Neural progenitor cell (in vitro differentiated cells): ENCODE results near the gene GANC.

ENCODE experiments used
- EZH2 ChIP-seq: fragments of 200-600 bp; sonication (generic); IDR thresholded peaks from 2 replicates; pipeline ENCODE4 v1.6.1; 2017; ENCODE audit warnings: antibody characterized with exemption, mild to moderate bottlenecking, moderate library complexity
- EZH2phosphoT487 ChIP-seq: fragments of 200-600 bp; sonication (generic); IDR thresholded peaks from 2 replicates; pipeline ENCODE4 v1.6.1; 2017; ENCODE audit warnings: antibody characterized with exemption
- TF ChIP-seq, protein P1 (sequence below): fragments of 200-600 bp; sonication (generic); IDR thresholded peaks from 2 replicates; pipeline ENCODE4 v1.5.1; 2017; ENCODE audit warnings: antibody characterized with exemption, mild to moderate bottlenecking

DNA sequence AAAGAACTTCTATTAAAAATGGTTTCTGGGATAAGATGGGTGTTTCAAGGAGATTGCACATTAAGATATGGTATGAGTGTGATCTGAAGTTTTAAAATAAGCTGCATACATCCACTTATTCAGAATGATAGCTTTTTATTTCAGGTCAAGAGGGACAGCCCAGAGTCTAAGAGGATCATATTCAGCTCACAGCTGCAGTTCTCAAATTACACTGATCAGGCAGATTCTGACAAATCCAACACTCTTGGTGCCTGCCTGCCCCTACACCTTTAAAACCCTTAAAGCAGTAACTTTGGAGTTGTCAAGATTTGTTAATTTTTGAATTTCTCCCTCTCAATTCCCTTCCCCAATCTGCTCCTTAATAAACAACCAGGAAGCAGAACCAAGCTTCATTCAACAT lies 9.3 kb downstream of the GANC start:
- TF ChIP-seq, protein P1, sequence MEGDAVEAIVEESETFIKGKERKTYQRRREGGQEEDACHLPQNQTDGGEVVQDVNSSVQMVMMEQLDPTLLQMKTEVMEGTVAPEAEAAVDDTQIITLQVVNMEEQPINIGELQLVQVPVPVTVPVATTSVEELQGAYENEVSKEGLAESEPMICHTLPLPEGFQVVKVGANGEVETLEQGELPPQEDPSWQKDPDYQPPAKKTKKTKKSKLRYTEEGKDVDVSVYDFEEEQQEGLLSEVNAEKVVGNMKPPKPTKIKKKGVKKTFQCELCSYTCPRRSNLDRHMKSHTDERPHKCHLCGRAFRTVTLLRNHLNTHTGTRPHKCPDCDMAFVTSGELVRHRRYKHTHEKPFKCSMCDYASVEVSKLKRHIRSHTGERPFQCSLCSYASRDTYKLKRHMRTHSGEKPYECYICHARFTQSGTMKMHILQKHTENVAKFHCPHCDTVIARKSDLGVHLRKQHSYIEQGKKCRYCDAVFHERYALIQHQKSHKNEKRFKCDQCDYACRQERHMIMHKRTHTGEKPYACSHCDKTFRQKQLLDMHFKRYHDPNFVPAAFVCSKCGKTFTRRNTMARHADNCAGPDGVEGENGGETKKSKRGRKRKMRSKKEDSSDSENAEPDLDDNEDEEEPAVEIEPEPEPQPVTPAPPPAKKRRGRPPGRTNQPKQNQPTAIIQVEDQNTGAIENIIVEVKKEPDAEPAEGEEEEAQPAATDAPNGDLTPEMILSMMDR = no peak
- no peak for TF ChIP-seq EZH2phosphoT487
- TF ChIP-seq EZH2 = no peak
